ACHN (cell line): Measurements from ENCODE around the gene WFIKKN1.
A peak's percentile ranks its signal among the peaks of the same experiment; 100 is the strongest.

Experiments
- DNase-seq: peaks from one replicate; pipeline ENCODE4 v3.0.0-alpha.2; 2015
- in situ Hi-C: cut with HindIII; loops from 2 replicates; pipeline ENCODE4 v1.10.0; 2017; ENCODE audit warnings: low sequenced_read_pairs, low pct_ligation_motif_present, low pct_unique_long_range_greater_than_20kb

Gene WFIKKN1

GRCh38 chr16:617855-618254 lies 12.9 kb upstream of the WFIKKN1 start:
- in situ Hi-C loops: no loop called here
- no peak for DNase-seq

GRCh38 chr16:619476-620100 lies 11.2 kb upstream of the WFIKKN1 start:
- DNase-seq: no peak
- in situ Hi-C loops: no loop called here

GRCh38 chr16:620700-621525 lies 9.9 kb upstream of the WFIKKN1 start:
- DNase-seq: no peak
- in situ Hi-C loops: no loop called here

- no peak for DNase-seq
- in situ Hi-C loops: no loop called here
Observed at GRCh38 chr16:621526-622105, 9.2 kb upstream of the WFIKKN1 start.

GRCh38 chr16:622920-623280 lies 7.9 kb upstream of the WFIKKN1 start:
- DNase-seq: no peak
- in situ Hi-C loops: no loop called here

- in situ Hi-C loops: no loop called here
- no peak for DNase-seq
Observed at GRCh38 chr16:624526-625070, 6.2 kb upstream of the WFIKKN1 start.

GRCh38 chr16:625117-625976 lies 5.4 kb upstream of the WFIKKN1 start:
- DNase-seq: no peak
- in situ Hi-C loops: no loop called here

GRCh38 chr16:625977-626765 lies 4.6 kb upstream of the WFIKKN1 start:
- no peak for DNase-seq
- in situ Hi-C loops: no loop called here

- in situ Hi-C loops: no loop called here
- peak; percentile 99 for DNase-seq
Observed at GRCh38 chr16:626787-627453, 3.9 kb upstream of the WFIKKN1 start.

- peak; percentile 78 for DNase-seq
- in situ Hi-C loops: no loop called here
Observed at GRCh38 chr16:627454-628239, 3.1 kb upstream of the WFIKKN1 start.

GRCh38 chr16:628321-629061 lies 2.3 kb upstream of the WFIKKN1 start:
- in situ Hi-C loops: no loop called here
- no peak for DNase-seq

GRCh38 chr16:629185-629832 lies 1.5 kb upstream of the WFIKKN1 start:
- in situ Hi-C loops: no loop called here
- DNase-seq: no peak

GRCh38 chr16:629833-630248 lies 944 bp upstream of the WFIKKN1 start:
- in situ Hi-C loops: no loop called here
- DNase-seq: no peak

- no peak for DNase-seq
- in situ Hi-C loops: no loop called here
Observed at GRCh38 chr16:630249-630814, 453 bp upstream of the WFIKKN1 start.

- in situ Hi-C loops: no loop called here
- DNase-seq: no peak
Observed at GRCh38 chr16:631808-632358, 1.1 kb downstream of the WFIKKN1 start.
